GM23338 (cell line): Measurements from ENCODE around the gene ZNF670. TPM values are rescaled to one million over a fixed set of nuclear protein-coding genes. Genes with fewer than 3 reads are reported as not detected.

Experiments
- ATAC-seq: fragments of 200-7000 bp; cut with Tn5 transposase; 3 replicates; pipeline ENCODE4 v1.9.1; 2020
- DNase-seq: peaks from one replicate; pipeline ENCODE4 v3.0.0-alpha.2; 2015; ENCODE audit warnings: low spot score
- H2AFZ ChIP-seq: fragments of 200-600 bp; sonication (generic); 2 replicates; pipeline ENCODE4 v1.8.0; 2016; ENCODE audit warnings: antibody characterized with exemption, mild to moderate bottlenecking, moderate library complexity
- H3F3A ChIP-seq: fragments of 200-600 bp; sonication (generic); replicated peaks from 2 replicates; pipeline ENCODE4 v1.8.0; 2017; ENCODE audit warnings: antibody characterized with exemption, mixed run types, low read depth
- H3K27ac ChIP-seq: fragments of 200-600 bp; sonication (generic); 2 replicates; pipeline ENCODE4 v1.6.1; 2016; ENCODE audit warnings: low read depth
- H3K27me3 ChIP-seq: fragments of 200-600 bp; sonication (generic); 2 replicates; pipeline ENCODE4 v1.8.0; 2016; ENCODE audit warnings: mild to moderate bottlenecking, mixed run types, moderate library complexity; ENCODE audit not compliant: insufficient read depth
- H3K36me3 ChIP-seq: fragments of 200-600 bp; sonication (generic); 2 replicates; pipeline ENCODE4 v1.8.0; 2016; ENCODE audit warnings: mild to moderate bottlenecking; ENCODE audit not compliant: insufficient read depth
- H3K4me1 ChIP-seq: fragments of 200-600 bp; sonication (generic); 2 replicates; pipeline ENCODE4 v1.8.0; 2016; ENCODE audit warnings: mild to moderate bottlenecking, moderate library complexity; ENCODE audit not compliant: insufficient read depth
- H3K4me2 ChIP-seq: fragments of 200-600 bp; sonication (generic); 2 replicates; pipeline ENCODE4 v1.7.1; 2017; ENCODE audit warnings: mixed run types
- H3K4me3 ChIP-seq: fragments of 200-600 bp; sonication (generic); 2 replicates; pipeline ENCODE4 v1.6.1; 2016; ENCODE audit warnings: mixed run types
- H3K79me2 ChIP-seq: fragments of 200-600 bp; sonication (generic); replicated peaks from 2 replicates; pipeline ENCODE4 v1.8.0; 2017; ENCODE audit warnings: mild to moderate bottlenecking; ENCODE audit not compliant: insufficient read depth
- H3K9me2 ChIP-seq: fragments of 200-600 bp; sonication (generic); 2 replicates; pipeline ENCODE4 v1.8.0; 2017; ENCODE audit not compliant: insufficient read depth
- H4K20me1 ChIP-seq: fragments of 200-600 bp; sonication (generic); replicated peaks from 2 replicates; pipeline ENCODE4 v1.8.0; 2017; ENCODE audit warnings: mild to moderate bottlenecking; ENCODE audit not compliant: insufficient read depth
- H3K27ac Mint-ChIP-seq: 2 replicates; pipeline ENCODE4 v1.8.0; 2020; ENCODE audit warnings: inconsistent platforms, mild to moderate bottlenecking, moderate library complexity, mixed read lengths
- H3K27me3 Mint-ChIP-seq: 3 replicates; pipeline ENCODE4 v1.8.0; 2022; ENCODE audit warnings: low read depth, mild to moderate bottlenecking, moderate library complexity, mixed read lengths, inconsistent platforms; ENCODE audit not compliant: insufficient read depth, poor library complexity
- H3K36me3 Mint-ChIP-seq: 3 replicates; pipeline ENCODE4 v1.8.0; 2021; ENCODE audit warnings: low read depth, mild to moderate bottlenecking, inconsistent platforms, moderate library complexity, mixed read lengths
- H3K4me1 Mint-ChIP-seq: 3 replicates; pipeline ENCODE4 v1.8.0; 2020; ENCODE audit warnings: mild to moderate bottlenecking, inconsistent platforms, mixed read lengths
- H3K4me3 Mint-ChIP-seq: 3 replicates; pipeline ENCODE4 v1.8.0; 2021; ENCODE audit warnings: moderate library complexity, mild to moderate bottlenecking, inconsistent platforms, mixed read lengths
- H3K9me3 Mint-ChIP-seq: 3 replicates; pipeline ENCODE4 v1.8.0; 2020; ENCODE audit warnings: moderate library complexity, mild to moderate bottlenecking, inconsistent platforms, mixed read lengths
- CREB1 ChIP-seq: fragments of 250-450 bp; sonication (Bioruptor Pico); IDR thresholded peaks from 2 replicates; pipeline ENCODE4 v1.5.0; 2020; ENCODE audit warnings: low read depth, mild to moderate bottlenecking, moderate library complexity
- CTCF ChIP-seq, 2 experiments: fragments of 200-600 bp in 1 of 2; sonication (generic) in 1 of 2; conservative IDR thresholded peaks; 2 replicates each; pipeline versions ENCODE4 v1.5.1 to v1.6.1; 2016 to 2017; ENCODE audit warnings: antibody characterized with exemption in 2 of 2, low read depth in 2 of 2, mild to moderate bottlenecking in 2 of 2, moderate library complexity in 1 of 2
- ETS1 ChIP-seq: IDR thresholded peaks from 2 replicates; pipeline ENCODE4 v1.6.1; 2016; ENCODE audit warnings: antibody characterized with exemption
- EZH2 ChIP-seq: fragments of 200-600 bp; sonication (generic); IDR thresholded peaks from one replicate; pipeline ENCODE4 v1.8.0; 2017; ENCODE audit warnings: antibody characterized with exemption, mild to moderate bottlenecking, low read depth; ENCODE audit not compliant: unreplicated experiment
- EZH2phosphoT487 ChIP-seq: fragments of 200-600 bp; sonication (generic); IDR thresholded peaks from one replicate; pipeline ENCODE4 v1.8.1; 2018; ENCODE audit warnings: antibody characterized with exemption; ENCODE audit not compliant: unreplicated experiment
- JUNB ChIP-seq: IDR thresholded peaks from one replicate; pipeline ENCODE4 v1.6.1; 2016; ENCODE audit warnings: antibody characterized with exemption; ENCODE audit not compliant: unreplicated experiment
- NANOG ChIP-seq: IDR thresholded peaks from 2 replicates; pipeline ENCODE4 v1.6.1; 2016; ENCODE audit warnings: antibody characterized with exemption, borderline replicate concordance
- POLR2AphosphoS5 ChIP-seq: IDR thresholded peaks from 2 replicates; pipeline ENCODE4 v1.6.1; 2016; ENCODE audit warnings: antibody characterized with exemption, low read depth
- REST ChIP-seq: IDR thresholded peaks from one replicate; pipeline ENCODE4 v1.6.1; 2018; ENCODE audit warnings: antibody characterized with exemption; ENCODE audit not compliant: unreplicated experiment
- STAT1 ChIP-seq: IDR thresholded peaks from one replicate; pipeline ENCODE4 v1.6.1; 2016; ENCODE audit warnings: antibody characterized with exemption; ENCODE audit not compliant: unreplicated experiment
- ZNF114 ChIP-seq: fragments of 250-450 bp; sonication (Bioruptor Pico); IDR thresholded peaks from 2 replicates; pipeline ENCODE4 v1.5.0; 2020; ENCODE audit warnings: mild to moderate bottlenecking, moderate library complexity
- ZNF331 ChIP-seq: fragments of 250-450 bp; sonication (Bioruptor Pico); IDR thresholded peaks from 2 replicates; pipeline ENCODE4 v1.5.0; 2020; ENCODE audit warnings: low read depth, mild to moderate bottlenecking, moderate library complexity
- polyA plus RNA-seq: library from polyadenylated mRNA; unstranded; fragments of >200 nt; fragmentation: Nextera tagmentation; extraction: Ambion mirVana; gene quantifications from 2 replicates; pipeline ENCODE4 v1.2.1, GENCODE V29; 2016
- total RNA-seq: library from RNA; depleted of rRNA; stranded (reverse); fragments of >200 nt; shearing (Covaris generic); gene quantifications from 2 replicates; pipeline ENCODE4 v1.2.3, GENCODE V29; 2014

The ZNF670 gene
- total and polyA plus RNA-seq, 2 experiments from 2014 or later: 8.0 to 19.3 TPM

- H3K27me3 Mint-ChIP-seq: peaks cover 10% of the 10 kb centered on the region
- Histone ChIP-seq H3K4me2 (peak within 1 kb of the TSS; percentile 86), H3F3A (peaks cover 11% of the 10 kb centered on the region), H3K36me3 (peaks cover 23% of the 10 kb centered on the region), H3K9me2 (no peaks in the 10 kb centered on the region; the same call in 1 of the 2 replicates), H4K20me1 (peaks cover 24% of the 10 kb centered on the region), H3K4me3 (peak within 1 kb of the TSS; percentile 89), H3K4me1 (peaks cover 28% of the 10 kb centered on the region), H3K27ac (peak within 1 kb of the TSS; percentile 98), H2AFZ (peak within 1 kb of the TSS; percentile 95; the same call in 1 of the 2 replicates), H3K79me2 (peaks cover 48% of the 10 kb centered on the region), H3K27me3 (peaks cover 2% of the 10 kb centered on the region; the same call in 1 of the 2 replicates)
- peaks cover 44% of the 10 kb centered on the region for H3K36me3 Mint-ChIP-seq
- peak within 1 kb of the TSS; percentile 96 for H3K4me3 Mint-ChIP-seq
- H3K9me3 Mint-ChIP-seq: peaks cover 20% of the 10 kb centered on the region
- ATAC-seq (peak; percentile 95), DNase-seq (peak; percentile 99)
- H3K27ac Mint-ChIP-seq: peak within 1 kb of the TSS; percentile 98
- H3K4me1 Mint-ChIP-seq: peaks cover 24% of the 10 kb centered on the region
- TF ChIP-seq CREB1 (CRISPR knock-in tag) (peak; percentile 83), POLR2AphosphoS5 (peak; percentile 93), ETS1 (peak; percentile 39; the same call in 1 of the 2 replicates), EZH2 (no peak), NANOG (no peak)
Measured at GRCh38 chr1:247103859-247104591, 25.4 kb upstream of the ZNF670 start, which contains the start of gene ZNF669. Gene ZNF669 (minus strand): TSS chr1:247104356. CDS start chr1:247104199, 157 bp downstream.

GRCh38 chr1:247102381-247102780 is 23.8 kb upstream of the ZNF670 start:
- peaks cover 56% of the 10 kb centered on the region for H3K36me3 Mint-ChIP-seq
- H3K4me1 Mint-ChIP-seq: peaks cover 24% of the 10 kb centered on the region
- Histone ChIP-seq H3K4me1 (peaks cover 28% of the 10 kb centered on the region), H3K27ac (no peak overlapping the region), H3K36me3 (peaks cover 26% of the 10 kb centered on the region), H3K4me3 (peak overlapping the region; percentile 89), H3K79me2 (peaks cover 60% of the 10 kb centered on the region), H3K9me2 (no peaks in the 10 kb centered on the region; the same call in 1 of the 2 replicates), H3K27me3 (no peaks in the 10 kb centered on the region), H4K20me1 (peaks cover 39% of the 10 kb centered on the region), H3K4me2 (peak overlapping the region; percentile 86), H2AFZ (no peak overlapping the region), H3F3A (peaks cover 17% of the 10 kb centered on the region)
- ATAC-seq: no peak
- H3K9me3 Mint-ChIP-seq: peaks cover 20% of the 10 kb centered on the region
- peaks cover 10% of the 10 kb centered on the region for H3K27me3 Mint-ChIP-seq
- H3K4me3 Mint-ChIP-seq: peak overlapping the region; percentile 96; the same call in 2 of the 3 replicates
- H3K27ac Mint-ChIP-seq: no peak overlapping the region
- no peak for DNase-seq
- TF ChIP-seq NANOG (no peak), ZNF331 (CRISPR knock-in tag) (no peak), CTCF (conservative IDR thresholded peaks at IDR 0.05; ENCODE audit: low read depth in 2 of 2) (no peak), ETS1 (no peak), REST (no peak), POLR2AphosphoS5 (no peak), CREB1 (CRISPR knock-in tag) (no peak), JUNB (no peak), ZNF114 (CRISPR knock-in tag) (no peak), EZH2phosphoT487 (no peak), STAT1 (no peak), EZH2 (no peak)
